ENCODE results near the gene TIMP3.

DNA sequence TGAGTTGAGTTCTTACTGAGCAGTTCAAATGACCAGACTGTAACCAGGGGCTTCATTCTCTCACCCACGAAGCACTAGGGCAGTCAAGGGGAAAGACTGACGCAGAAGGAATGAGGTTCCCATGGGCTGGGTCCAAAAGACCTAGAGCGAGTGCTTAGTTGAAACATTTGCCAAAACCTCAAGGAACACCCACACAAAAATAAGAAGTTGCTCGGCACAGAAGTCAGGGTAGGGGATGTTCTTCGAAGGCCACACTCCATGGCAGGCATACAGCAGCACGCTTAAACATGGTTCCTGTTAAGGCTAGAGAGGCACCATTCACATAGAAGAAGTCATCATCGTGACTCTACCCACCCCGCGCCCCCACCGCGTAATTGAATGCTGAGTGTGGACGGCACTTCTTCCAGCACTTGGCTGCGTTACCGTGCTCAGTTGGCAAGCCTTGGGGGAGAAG lies 52.9 kb downstream of the TIMP3 start:
- TF ChIP-seq, protein P1, sequence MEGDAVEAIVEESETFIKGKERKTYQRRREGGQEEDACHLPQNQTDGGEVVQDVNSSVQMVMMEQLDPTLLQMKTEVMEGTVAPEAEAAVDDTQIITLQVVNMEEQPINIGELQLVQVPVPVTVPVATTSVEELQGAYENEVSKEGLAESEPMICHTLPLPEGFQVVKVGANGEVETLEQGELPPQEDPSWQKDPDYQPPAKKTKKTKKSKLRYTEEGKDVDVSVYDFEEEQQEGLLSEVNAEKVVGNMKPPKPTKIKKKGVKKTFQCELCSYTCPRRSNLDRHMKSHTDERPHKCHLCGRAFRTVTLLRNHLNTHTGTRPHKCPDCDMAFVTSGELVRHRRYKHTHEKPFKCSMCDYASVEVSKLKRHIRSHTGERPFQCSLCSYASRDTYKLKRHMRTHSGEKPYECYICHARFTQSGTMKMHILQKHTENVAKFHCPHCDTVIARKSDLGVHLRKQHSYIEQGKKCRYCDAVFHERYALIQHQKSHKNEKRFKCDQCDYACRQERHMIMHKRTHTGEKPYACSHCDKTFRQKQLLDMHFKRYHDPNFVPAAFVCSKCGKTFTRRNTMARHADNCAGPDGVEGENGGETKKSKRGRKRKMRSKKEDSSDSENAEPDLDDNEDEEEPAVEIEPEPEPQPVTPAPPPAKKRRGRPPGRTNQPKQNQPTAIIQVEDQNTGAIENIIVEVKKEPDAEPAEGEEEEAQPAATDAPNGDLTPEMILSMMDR (IDR thresholded peaks at IDR 0.05) = no peak
- TF ChIP-seq POLR2A (IDR thresholded peaks at IDR 0.05) (no peak), POLR2AphosphoS5 (IDR thresholded peaks at IDR 0.05) (no peak)

All from breast epithelium (tissue), 3 donors.